Glomerular visceral epithelial cell (primary cell): ENCODE data around the gene TRIM56.
"Not testable (repeated sequence)": the region's sequence is repeated elsewhere in the genome, so short reads cannot be mapped to it uniquely, and the experiment has no call there.

ENCODE experiments used
- DNase-seq: peaks from one replicate; pipeline ENCODE4 v3.0.0-alpha.2; 2016; ENCODE audit errors: extremely low spot score

Gene TRIM56, protein sequence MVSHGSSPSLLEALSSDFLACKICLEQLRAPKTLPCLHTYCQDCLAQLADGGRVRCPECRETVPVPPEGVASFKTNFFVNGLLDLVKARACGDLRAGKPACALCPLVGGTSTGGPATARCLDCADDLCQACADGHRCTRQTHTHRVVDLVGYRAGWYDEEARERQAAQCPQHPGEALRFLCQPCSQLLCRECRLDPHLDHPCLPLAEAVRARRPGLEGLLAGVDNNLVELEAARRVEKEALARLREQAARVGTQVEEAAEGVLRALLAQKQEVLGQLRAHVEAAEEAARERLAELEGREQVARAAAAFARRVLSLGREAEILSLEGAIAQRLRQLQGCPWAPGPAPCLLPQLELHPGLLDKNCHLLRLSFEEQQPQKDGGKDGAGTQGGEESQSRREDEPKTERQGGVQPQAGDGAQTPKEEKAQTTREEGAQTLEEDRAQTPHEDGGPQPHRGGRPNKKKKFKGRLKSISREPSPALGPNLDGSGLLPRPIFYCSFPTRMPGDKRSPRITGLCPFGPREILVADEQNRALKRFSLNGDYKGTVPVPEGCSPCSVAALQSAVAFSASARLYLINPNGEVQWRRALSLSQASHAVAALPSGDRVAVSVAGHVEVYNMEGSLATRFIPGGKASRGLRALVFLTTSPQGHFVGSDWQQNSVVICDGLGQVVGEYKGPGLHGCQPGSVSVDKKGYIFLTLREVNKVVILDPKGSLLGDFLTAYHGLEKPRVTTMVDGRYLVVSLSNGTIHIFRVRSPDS

DNA sequence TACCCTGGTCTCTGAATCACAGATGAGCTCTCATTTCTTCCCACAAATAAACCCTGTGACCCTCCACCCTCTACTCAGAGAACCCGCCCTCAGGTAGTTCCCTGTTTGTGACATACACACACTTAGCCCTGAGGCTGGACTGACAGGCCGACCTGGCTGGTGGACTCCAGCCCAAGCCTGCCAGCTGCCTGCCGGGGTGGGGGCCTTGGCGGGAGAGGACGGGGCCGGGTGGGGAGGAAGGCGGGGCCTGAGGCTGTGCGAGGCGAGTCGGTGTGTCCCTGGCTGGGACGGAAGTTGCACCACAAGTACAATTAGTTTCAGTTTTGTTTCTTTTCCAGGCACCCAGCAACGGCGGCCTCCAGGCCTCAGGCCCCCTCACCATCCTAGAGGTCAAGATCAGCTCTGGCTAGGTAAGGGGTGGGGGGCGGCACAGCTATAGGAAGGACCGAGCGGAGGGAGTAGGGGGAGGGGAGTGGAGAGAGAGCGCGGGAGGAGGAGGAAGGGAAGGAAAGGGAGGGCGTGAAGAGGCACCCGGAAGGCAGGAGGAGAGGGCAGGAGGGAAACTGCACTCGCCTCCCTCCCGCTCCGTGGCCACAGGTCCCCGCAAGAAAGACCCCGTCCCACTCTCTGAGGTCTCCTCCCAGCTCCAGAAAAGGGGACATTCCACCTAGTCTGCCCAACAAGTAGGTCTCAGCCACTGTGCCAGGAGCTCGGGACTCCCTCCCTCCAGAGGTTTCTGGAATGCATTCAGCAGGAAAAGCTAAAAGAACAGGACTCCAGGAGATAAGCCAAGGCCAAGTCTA lies at the start of gene TRIM56:
TSS of gene TRIM56 (plus strand) at position 320 of the 803 bp plus-strand sequence. CDS start 1,832 bp downstream, outside the sequence.
- peak; percentile 84 for DNase-seq

DNA sequence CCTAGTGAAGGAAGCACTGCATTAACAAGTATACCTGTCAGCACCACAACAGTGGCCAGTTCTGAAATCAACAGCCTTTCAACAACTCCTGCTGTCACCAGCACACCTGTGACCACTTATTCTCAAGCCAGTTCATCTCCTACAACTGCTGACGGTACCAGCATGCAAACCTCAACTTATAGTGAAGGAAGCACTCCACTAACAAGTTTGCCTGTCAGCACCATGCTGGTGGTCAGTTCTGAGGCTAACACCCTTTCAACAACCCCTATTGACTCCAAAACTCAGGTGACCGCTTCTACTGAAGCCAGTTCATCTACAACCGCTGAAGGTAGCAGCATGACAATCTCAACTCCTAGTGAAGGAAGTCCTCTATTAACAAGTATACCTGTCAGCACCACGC lies 49.3 kb upstream of the TRIM56 start:
- no peak for DNase-seq

DNA sequence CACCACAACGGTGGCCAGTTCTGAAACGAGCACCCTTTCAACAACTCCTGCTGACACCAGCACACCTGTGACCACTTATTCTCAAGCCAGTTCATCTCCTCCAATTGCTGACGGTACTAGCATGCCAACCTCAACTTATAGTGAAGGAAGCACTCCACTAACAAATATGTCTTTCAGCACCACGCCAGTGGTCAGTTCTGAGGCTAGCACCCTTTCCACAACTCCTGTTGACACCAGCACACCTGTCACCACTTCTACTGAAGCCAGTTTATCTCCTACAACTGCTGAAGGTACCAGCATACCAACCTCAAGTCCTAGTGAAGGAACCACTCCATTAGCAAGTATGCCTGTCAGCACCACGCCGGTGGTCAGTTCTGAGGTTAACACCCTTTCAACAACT lies 44.0 kb upstream of the TRIM56 start:
- not testable (repeated sequence) for DNase-seq

DNA sequence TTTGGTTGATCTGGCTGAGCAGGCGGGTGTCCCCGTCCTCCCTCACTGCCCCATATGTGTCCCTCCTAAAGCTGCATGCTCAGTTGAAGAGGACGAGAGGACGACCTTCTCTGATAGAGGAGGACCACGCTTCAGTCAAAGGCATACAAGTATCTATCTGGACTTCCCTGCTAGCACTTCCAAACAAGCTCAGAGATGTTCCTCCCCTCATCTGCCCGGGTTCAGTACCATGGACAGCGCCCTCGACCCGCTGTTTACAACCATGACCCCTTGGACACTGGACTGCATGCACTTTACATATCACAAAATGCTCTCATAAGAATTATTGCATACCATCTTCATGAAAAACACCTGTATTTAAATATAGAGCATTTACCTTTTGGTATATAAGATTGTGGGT lies 26.9 kb upstream of the TRIM56 start:
- peak; percentile 53 for DNase-seq

DNA sequence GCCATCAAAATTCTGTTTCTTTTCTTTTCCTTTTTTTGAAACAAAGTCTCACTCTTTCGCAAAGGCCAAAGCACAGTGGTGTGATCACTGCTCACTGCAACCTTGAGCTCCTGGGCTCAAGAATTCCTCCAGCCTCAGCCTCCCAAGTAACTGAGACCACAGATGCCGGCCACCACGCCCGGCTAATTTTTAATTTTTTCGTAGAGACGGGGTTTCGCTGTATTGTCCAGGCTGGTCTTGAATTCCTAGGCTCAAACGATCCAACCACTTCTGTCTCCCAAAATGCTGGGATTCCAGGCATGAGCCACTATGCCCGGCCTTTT lies 25.7 kb upstream of the TRIM56 start:
- no peak for DNase-seq

DNA sequence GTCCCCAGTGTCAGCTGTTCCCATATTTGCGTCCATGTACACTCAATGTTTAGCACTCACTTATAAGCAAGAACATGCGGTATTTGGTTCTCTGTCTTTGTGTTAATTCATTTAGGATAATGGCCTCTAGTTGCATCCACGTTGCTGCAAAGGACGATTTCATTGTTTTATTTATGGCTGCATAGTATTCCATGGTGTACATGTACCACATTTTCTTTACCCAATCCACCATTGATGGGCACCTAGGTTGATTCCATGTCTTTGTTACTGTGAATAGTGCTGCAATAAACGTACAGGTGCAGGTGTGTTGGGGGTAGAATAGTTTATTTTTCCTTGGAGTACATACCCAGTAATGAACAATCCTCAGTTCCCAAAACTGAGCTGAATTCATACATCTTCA lies 24.3 kb upstream of the TRIM56 start:
- no peak for DNase-seq

DNA sequence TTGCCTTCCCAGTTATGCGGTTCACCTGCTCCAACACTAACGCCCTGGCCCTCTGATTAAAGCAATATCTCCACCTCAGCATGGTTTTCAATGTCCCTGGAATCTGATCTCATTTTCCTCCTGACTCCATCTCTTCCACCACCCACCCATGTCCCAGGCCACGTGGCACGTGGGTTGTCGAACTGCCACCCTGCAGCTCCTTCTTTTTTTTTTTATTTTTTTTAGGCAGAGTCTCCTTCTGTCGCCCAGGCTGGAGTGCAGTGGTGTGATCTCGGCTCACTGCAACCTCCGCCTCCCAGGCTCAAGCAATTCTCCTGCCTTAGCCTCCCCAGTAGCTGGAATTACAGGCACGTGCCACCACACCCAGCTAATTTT lies 21.1 kb upstream of the TRIM56 start:
- DNase-seq = not testable (repeated sequence)

DNA sequence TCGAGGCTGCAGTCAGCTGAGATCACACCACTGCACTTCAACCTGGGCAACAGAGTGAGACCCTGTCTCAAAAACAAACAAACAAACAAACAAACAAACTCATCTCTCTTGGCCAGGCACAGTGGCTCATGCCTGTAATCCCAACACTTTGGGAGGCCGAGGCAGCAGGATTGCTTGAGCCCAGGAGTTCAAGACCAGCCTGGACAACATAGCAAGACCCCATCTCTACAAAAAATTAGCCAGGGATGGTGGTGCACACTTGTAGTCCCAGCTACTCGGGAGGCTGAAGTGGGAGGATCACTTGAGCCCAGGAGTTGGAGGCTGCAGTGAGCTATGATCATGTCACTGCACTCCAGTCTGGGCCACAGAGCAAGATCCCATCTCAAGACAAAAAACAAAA lies 20.1 kb upstream of the TRIM56 start:
- not testable (repeated sequence) for DNase-seq

DNA sequence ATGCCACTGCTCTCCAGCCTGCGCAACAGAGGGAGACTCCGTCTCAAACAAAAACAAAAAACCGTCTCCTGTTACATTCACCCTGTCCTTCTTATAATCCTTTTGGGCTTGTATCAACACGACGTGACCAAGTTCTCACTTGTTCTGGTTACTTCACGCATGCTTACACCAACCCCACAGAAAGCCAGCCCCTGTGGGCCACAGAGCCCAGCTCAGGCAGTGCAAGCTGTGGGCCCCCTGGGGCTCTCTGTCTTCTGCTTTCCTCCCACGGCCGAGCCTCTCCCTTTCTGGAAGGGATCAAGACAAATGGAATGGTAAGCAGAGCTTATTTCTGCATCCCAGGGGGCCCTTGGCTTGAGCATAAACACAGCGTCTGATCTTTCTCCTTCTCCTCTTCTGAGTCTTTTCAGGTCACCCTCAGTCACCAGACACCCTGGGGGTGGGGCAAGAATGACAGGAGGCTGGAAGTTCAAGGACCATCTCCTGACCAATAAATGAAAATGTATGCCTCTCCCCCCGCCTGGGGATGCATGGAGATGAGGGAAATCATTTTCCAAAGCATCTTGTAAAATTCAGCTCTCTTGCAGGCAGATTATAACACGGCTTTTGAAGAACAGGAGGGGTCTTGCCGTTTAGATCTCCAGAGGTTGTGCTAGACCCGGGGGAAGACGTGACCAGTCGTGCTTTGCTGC lies 19.0 kb upstream of the TRIM56 start:
- peak; percentile 35 for DNase-seq

DNA sequence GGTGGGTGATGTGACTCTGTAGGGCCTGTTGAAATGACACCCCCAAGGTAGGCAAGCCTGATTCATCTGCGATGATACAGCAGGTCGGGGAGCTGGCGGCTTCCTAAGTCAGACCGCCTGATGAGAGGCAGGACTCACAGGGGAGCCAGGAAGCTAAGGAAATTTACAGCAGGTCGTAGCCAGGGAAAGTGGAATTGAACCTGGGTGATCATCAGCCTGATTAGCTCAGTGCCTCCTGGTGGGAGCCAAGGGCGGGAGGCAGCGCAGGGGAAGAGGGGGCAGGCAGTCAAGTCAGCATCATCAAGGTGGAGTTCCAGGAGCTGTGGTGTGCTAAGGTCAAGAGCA lies 18.5 kb upstream of the TRIM56 start:
- DNase-seq = no peak

DNA sequence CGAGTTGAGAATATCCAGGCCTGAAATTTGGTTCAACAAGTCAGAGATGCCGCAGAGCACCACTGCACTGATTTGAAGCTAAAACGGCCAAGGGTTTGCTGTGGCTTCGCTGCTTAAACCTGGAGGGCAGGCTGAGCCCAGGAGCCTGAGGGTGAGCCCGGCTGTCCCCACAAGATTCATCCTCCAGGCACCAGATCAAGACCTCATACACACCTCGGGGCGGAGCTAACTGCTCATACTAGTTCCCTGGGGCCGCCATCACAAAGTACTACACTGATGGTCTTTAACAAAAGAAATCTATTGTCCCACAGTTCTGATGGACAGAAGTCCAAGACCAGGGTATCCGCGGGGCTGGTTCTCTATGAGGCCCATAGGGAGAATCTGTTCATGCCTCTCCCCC lies 16.9 kb upstream of the TRIM56 start:
- no peak for DNase-seq

DNA sequence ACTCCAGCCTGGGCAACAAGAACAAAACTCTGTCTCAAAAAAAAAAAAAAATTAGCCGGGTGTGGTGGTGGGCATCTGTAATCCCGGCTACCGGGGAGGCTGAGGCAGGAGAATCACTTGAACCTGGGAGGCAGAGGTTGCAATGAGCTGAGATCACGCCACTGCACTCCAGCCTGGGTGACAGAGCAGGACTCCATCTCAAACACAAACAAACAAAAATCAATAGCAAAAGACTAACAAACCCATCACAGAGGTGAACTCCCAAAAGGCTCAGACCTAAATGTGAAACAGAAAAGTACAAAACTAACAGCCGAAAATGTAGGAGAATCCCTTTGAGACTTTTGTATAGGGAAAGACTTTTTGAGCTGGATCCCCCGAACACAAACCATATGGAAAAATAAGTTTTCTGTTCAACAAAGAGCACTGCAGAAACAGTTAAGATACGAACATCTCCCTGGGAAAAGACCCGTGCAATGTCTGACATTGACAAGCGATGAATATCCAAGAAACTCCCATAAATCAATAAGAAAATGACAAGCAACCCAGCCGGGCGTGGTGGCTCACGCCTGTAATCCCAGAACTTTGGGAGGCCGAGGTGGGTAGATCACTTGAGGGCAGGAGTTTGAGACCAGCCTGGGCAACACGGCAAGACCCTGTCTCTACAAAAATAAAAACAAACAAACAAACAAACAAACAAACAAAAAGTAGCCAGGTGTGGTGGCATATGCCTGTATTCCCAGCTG lies 13.7 kb upstream of the TRIM56 start:
- not testable (repeated sequence) for DNase-seq

DNA sequence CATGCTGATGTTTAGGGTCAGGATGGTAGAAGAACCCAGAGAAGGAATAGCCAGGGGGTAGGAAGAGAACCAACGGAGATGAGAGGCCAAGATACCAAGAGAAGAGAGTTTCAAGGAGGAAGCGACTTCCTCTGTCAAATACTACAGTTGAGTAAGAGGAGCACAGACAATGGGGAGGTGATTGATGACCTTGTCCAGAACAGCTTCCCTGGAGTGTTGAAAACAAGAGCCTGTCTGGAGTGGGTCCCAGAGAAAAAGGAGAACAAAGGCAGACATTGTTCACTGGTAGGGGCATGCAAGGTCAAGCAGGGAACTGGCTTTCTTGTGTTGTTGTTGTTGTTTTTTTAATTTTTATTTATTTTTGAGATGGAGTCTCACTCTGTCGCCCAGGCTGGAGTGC lies 9.6 kb upstream of the TRIM56 start:
- no peak for DNase-seq

DNA sequence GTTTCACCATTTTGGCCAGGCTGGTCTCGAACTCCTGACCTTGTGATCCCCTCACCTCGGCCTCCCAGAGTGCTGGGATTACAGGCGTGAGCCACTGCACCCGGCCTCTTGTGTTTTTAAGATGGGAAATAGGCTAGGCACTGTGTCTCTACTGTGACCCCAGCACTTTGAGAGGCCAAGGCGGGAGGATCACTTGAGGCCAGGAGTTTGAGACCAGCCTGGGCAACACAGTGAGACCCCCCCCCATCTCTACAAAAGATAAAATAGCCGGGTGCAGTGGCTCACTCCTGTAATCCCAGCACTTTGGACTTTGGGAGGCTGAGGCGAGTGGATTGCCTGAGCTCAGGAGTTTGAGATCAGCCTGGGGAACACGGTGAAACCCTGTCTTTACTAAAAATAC lies 9.1 kb upstream of the TRIM56 start:
- not testable (repeated sequence) for DNase-seq

DNA sequence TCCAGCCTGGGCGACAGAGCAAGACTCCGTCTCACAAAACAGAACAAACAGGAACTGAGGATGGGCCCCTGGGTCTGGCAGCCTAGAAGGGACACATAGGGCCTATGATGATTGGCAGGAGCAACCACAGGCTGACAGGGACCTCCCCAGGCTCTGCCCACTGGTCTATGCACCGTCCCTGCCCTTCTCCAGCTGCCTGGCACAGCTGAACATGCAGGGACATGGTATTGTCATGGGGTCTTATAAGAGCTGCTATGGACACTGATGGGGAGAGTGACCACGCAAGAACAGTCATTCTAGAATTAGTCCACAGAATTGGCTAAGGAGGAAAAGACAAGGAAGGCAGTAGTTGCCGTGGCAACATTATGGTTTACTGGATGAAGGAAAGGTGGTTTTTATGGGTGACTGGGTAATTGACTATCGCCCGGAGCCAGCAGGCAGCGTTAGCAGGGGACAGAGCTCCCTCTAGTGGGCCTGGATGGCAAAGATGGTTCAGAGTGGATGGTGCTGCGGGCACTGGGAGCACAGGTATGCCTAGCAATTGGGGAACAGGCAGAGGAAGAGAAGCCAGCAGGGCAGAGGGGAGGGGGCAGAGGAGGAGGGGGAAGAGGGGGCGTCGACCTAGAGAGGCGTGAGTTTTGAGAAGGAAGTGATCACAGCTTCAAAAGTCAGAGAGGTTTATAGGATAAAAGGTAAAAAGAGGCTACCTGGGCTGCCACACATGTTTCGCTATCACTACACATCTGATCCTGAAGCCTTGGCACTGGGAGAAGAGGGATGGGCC lies 7.8 kb upstream of the TRIM56 start:
- DNase-seq = peak; percentile 89

DNA sequence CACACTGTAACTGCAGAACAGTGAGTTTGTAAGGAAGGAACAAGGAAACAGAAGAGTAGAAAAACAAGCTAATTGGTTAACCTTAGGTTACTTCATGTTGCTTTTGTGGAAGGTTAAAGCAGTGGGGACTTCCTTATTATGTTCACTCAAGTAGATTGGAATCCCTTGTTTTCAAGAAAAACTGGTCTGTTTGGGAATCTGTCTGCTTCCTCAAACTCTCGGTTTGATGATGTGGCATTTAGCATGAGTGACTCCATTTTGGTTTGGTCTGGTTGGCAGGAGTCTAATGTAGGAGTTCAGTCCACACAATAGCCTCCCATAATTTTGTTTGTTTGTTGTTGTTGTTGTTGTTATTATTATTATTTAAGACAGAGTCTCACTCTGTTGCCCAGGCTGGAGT lies 3.8 kb upstream of the TRIM56 start:
- no peak for DNase-seq

DNA sequence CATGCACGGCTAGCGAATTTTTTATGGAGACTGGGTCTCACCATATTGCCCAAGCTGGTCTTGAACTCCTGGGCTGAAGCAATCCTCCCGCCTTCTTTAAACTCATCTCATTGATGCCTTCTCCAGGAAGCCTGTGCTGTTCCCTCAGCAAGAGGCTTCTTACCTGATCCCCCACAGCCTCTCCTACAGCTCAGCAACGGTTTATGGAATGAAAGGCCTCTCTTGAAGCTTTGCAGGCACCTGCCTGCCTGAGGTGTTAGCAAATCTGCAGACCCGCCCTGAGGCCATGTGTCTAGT lies 468 bp upstream of the TRIM56 start:
- no peak for DNase-seq

DNA sequence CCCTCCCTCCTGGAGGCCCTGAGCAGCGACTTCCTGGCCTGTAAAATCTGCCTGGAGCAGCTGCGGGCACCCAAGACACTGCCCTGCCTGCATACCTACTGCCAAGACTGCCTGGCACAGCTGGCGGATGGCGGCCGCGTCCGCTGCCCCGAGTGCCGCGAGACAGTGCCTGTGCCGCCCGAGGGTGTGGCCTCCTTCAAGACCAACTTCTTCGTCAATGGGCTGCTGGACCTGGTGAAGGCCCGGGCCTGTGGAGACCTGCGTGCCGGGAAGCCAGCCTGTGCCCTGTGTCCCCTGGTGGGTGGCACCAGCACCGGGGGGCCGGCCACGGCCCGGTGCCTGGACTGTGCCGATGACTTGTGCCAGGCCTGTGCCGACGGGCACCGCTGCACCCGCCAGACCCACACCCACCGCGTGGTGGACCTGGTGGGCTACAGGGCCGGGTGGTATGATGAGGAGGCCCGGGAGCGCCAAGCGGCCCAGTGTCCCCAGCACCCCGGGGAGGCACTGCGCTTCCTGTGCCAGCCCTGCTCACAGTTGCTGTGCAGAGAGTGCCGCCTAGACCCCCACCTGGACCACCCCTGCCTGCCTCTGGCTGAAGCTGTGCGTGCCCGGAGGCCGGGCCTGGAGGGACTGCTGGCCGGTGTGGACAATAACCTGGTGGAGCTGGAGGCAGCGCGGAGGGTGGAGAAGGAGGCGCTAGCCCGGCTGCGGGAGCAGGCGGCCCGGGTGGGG lies 2.2 kb downstream of the TRIM56 start:
- DNase-seq = no peak

DNA sequence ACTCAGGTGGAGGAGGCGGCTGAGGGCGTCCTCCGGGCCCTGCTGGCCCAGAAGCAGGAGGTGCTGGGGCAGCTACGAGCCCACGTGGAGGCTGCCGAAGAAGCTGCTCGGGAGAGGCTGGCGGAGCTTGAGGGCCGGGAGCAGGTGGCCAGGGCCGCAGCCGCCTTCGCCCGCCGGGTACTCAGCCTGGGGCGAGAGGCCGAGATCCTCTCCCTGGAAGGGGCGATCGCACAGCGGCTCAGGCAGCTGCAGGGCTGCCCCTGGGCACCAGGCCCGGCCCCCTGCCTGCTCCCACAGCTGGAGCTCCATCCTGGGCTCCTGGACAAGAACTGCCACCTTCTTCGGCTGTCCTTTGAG lies 2.8 kb downstream of the TRIM56 start:
- no peak for DNase-seq

DNA sequence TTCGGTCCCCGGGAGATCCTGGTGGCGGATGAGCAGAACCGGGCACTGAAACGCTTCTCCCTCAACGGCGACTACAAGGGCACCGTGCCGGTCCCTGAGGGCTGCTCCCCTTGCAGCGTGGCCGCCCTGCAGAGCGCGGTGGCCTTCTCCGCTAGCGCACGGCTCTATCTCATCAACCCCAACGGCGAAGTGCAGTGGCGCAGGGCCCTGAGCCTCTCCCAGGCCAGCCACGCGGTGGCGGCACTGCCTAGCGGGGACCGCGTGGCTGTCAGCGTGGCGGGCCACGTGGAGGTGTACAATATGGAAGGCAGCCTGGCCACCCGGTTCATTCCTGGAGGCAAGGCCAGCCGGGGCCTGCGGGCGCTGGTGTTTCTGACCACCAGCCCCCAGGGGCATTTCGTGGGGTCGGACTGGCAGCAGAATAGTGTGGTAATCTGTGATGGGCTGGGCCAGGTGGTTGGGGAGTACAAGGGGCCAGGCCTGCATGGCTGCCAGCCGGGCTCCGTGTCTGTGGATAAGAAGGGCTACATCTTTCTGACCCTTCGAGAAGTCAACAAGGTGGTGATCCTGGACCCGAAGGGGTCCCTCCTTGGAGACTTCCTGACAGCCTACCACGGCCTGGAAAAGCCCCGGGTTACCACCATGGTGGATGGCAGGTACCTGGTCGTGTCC lies 3.7 kb downstream of the TRIM56 start:
- DNase-seq = no peak
